Endometrium (tissue), 2 donors: ENCODE measurements around the gene OSBPL5.

Experiments used
- FAIRE-seq: peaks from 2 replicates; lab custom pipeline; 2012; peaks lifted over from hg19 to GRCh38; lab: Jason Lieb, UNC
- donor health status: control.
- donor health status: control.

OSBPL5 gene

GRCh38 chr11:3133261-3134217, 31.6 kb downstream of the OSBPL5 start:
- FAIRE-seq = no peak

DNA sequence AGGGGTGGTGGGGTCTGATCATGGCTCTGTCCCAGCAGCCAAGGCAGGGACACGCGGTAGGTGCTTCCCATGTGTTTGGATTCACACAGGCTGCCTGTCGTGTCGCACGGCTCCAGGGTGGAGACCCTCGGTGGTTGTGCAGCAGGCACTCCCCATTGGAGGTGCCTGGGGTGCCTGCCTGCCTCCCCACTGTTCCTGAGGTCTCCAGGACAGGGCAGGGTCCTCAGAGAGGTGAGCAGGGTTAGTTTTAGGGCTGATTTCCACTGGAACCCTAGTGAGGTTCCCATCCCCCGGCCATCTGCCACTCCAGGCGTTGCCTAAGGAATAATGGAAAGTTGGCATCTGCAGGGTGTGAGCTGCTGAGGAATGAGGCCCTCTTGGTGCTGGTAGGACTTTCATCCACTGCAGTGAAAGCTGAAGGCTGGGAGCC, 32.3 kb downstream of the OSBPL5 start:
- FAIRE-seq = no peak

GRCh38 chr11:3132271-3132781, 32.8 kb downstream of the OSBPL5 start:
- FAIRE-seq = no peak

GRCh38 chr11:3131330-3131941, 33.7 kb downstream of the OSBPL5 start:
- FAIRE-seq = no peak

GRCh38 chr11:3130269-3131071, 34.6 kb downstream of the OSBPL5 start:
- FAIRE-seq = no peak

DNA sequence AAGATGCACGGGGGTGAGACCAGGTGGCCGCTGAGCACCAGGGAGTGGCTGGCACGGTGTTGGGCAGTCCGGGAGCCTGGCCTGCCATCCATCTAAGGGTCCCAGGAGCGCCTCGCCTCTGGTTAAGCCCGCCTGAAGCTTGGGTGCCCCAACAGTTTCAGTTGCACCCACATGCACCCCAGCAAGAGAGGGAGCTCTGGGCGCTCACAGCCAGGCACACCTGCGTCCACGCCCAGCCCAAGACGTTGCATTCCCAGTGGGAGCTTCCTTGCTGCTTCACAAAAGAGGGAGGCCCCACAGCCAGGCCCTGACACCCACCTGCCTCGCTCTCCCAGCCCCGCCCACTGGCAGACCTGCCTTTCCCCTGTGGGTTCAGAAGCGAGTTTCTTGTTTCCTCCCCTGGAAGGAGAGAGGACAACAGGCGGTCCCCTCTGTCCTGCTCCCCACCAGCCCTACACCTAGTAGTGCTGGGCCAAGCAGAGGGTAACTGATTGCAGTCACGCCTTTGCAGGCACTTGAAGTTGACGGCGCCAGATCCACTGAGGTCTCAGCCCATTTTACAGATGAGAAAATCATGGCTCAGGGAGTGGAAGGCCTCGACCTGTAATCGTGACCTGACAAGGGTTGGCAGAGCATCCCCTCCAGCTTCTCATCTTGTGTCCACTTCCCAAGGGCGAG, 35.4 kb downstream of the OSBPL5 start:
- FAIRE-seq = no peak

GRCh38 chr11:3129181-3129590, 35.9 kb downstream of the OSBPL5 start:
- FAIRE-seq = no peak

DNA sequence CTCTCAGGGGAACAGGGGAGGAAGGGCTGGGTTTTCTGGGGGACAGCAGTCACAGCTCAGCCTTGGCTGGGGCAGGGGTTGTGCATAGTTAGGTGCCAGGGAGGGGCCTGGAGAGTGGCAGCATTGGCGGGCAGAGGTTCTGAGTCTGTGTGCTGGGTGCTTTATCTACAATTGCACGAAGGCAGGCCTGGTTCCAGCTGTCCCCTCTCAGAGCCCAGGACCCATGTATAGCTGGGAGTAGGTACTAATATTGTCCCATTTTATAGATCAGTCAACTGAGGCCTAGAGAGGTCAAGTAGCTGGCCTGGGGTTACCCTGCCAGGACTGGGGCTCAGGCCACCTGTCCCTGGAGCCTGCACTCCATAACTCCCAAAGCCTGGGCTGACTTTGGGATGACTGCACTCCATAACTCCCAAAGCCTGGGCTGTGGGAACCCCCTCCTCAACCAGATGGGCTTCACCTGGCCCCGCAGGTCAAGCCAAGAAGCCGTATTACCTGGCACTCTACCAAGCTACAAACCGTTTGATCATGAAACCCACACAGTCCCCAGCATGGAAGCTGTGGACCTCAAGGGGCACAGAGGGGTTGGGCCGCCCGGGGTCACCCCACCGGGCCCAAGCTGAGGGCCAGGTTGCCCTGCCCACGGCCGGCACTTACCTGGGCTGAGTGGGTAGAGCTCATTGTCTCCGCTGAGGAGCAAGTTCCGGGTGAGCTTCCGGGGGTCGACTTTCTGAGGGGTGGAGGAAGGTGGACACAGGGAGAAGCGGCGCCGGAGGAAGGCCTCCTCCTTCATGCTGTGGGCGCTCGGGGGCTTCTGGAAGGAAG, 36.5 kb downstream of the OSBPL5 start:
- FAIRE-seq = no peak

- FAIRE-seq = no peak
Observed at GRCh38 chr11:3127706-3128355, 37.3 kb downstream of the OSBPL5 start.

- FAIRE-seq = no peak
Observed at GRCh38 chr11:3126901-3127691, 38.0 kb downstream of the OSBPL5 start.

DNA sequence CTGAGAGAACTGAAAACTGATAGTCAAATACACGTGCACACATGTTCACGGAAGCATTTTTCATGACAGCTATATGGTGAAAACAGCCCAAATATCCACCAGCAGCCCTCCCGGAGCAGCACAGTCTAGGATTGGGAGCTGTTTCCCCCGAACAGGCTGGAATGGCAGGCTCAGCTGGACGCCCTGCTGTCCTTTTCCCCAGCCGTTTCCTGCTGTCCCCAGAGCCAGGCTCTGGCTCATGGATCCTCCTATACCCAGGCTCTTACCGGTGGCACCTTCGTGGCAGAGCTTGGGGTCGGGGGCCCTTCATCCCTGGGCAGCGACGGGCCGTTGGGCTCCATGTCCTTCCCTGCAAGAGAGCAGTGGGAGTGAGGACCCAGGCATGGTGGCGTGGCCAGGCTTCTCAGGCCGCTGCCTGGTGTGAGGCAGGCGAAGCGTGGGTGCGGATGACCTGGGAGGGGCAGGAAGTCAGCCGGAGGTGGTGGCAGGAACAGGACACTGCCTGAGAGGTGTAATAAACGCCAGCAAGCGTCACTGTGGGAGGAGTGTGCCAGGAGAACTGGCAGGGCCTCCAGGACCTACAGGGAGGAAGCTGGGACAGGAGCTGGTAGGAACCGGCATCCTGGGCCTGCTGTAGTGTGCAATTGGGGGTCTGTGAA, 38.8 kb downstream of the OSBPL5 start:
- FAIRE-seq = no peak

GRCh38 chr11:3124821-3125220, 40.3 kb downstream of the OSBPL5 start:
- no peak for FAIRE-seq

DNA sequence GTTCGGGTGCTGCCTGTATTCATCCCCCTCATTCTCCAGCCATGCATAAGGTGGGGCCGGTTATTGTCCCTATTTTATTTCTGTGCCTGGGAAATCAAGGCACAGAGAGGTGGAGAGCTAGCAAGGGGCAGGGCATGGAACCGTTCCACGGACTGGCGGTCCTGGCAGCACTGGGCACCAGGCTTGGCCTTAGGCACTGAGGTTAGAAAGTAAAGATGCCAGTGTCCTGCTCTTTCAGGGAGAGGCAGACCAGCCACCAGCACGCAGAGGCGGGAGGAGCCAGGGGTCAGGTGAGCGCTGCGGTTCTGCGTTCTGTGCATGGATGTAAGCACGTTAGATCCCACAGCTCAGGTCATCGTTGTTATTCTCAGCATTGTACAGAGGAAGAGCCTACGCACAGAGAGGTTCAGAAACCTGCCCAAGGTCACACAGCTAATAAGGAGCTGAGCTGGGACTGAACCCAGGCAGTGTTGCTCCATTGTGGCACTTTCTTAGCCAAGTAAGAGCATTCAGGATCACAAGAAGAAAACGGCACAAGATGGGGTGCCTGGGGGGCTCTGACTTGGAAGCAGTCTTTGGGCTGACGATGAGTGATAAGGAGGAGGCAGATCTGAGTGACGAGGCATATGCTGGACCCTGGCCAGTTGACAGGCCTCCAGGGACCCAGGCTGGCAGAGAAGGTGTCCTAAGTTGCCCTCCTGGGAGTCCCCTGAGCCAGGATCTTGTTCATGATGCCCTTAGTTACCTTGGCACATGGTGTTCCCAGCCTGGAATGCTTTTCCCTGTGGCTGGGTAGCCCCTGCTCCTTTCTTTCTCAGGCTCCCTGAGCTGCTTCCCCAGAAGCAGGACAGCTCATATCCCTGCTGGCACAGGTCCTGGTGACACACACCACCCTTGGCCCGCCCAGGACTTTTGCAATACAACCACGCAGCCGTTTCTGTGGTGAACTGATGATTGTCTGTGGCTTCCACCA, 41.1 kb downstream of the OSBPL5 start:
- FAIRE-seq = no peak

GRCh38 chr11:3123305-3123704, 41.8 kb downstream of the OSBPL5 start:
- FAIRE-seq = no peak

- FAIRE-seq = no peak
Observed at GRCh38 chr11:3122775-3123201, 42.3 kb downstream of the OSBPL5 start.

DNA sequence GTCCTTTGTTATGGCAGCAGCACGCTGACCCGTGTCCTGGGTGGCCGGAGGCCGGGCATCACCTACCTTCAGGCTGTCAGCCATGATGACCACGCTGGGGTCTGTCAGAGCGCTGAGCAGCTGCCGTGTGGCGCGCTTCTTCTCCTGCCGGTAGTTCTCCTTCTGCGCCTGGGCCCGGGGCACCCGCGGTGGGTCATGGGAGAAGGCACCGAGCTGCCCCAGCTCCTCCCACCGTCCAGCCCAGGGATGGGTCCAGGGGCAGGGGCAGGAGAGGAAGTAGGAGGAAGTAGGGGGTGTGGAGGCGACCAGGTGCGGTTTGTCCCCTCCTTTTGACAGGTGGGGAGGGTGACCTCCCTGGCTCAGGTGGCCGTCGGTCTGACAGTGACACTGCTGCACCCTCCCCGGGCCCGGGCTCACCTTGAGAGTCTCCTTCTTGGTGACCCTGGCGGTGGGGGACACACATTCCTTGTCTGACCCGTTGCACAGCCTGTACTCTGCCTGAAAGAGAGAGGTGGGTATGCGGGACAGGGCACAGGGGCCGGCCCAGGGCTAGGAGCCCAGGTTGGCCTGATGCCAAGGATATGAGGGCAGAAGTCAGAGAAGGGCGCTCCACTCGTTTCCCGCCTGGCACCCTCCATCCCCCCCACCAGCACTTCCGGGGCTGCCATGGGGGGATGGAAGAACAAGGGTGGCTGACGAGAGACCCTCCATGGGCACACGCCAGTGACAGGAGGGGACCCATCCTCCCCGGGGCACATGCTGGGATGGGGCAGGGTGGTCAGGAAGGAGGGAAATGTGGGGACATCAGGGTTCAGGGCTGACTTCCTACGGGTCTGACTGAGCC, 43.0 kb downstream of the OSBPL5 start:
- FAIRE-seq = no peak

- FAIRE-seq = no peak
Observed at GRCh38 chr11:3121416-3121815, 43.7 kb downstream of the OSBPL5 start.
